NCI-H2171 treated with DMSO at 0.1 percent for 48 hours (cell line): ENCODE results near the gene SLC66A2.
"Not testable (repeated sequence)": the region's sequence is repeated elsewhere in the genome, so short reads cannot be mapped to it uniquely, and the experiment has no call there.

ENCODE experiments used
- DNase-seq: peaks from one replicate; lab custom pipeline; 2025; lab: John Stamatoyannopoulos, UW

SLC66A2 gene

DNA sequence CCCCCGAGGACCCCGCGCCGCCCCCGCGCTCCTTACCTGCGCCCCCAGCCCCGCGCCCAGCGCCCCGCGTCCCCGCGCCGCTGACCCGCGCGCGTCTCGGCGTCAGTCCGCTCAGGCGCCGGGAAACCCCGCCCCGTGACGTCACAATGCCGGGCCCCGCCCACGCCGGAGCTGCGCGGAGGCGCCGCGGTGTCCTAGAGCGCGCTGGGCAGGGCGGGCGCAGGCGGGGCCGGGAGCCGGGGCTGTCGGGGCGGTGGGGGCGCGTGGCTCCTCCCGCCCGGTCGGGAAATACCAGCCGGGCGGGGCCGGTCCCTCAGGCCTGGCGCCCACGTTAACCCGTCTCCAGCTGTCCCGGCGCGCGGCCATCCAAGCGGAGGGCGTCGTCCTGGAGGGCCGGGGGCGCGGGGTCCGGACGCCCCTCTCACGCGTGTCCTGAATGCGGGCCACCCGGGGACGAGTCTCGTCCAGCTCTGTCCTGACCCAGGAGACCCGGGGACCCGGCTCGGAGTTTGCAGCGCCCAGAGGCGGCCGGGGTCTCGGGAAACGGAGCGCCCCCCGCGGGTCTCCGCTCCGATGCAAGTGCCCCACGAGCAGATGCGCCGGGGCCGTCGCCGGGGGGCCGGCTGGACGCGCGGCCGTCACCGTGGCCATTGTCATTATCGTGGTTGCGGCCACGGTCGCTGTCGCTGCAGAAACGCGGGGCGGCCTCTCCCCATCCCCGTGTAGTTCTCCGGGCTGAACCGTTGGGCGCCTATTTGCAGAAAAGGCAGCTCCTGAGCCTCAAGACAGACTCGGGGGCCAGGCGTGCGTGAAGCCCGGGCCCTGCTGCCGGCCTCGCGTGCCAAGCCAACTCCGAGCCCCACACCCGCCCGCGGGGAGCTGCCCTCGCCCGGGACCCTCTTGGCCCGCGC, at the start of gene SLC66A2:
SLC66A2 (minus strand) TSS at position 109 of the 911 bp plus-strand sequence. CDS start 727 bp downstream, outside the sequence.
- DNase-seq = peak; percentile 53

GRCh38 chr18:80000877-80001276, 49.4 kb upstream of the SLC66A2 start:
- no peak for DNase-seq

DNA sequence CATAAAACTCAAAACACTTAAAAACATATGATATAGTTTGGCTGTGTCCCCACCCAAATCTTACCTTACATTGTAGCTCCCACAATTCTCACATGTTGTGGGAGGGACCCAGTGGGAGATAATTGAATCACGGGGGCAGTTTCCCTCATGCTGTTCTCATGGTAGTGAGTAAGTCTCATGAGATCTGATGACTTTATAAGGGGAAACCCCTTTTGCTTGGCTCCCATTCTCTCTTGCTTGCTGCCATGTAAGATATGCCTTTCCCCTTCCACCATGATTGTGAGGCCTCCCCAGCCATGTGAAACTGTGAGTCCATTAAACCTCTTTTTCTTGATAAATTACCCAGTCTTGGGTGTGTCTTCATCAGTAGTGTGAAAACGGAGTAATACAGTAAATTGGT, 48.2 kb upstream of the SLC66A2 start:
- not testable (repeated sequence) for DNase-seq

- no peak for DNase-seq
Measured at GRCh38 chr18:79991494-79991893, 40.0 kb upstream of the SLC66A2 start.

GRCh38 chr18:79989195-79989497, 37.7 kb upstream of the SLC66A2 start:
- DNase-seq = no peak

DNA sequence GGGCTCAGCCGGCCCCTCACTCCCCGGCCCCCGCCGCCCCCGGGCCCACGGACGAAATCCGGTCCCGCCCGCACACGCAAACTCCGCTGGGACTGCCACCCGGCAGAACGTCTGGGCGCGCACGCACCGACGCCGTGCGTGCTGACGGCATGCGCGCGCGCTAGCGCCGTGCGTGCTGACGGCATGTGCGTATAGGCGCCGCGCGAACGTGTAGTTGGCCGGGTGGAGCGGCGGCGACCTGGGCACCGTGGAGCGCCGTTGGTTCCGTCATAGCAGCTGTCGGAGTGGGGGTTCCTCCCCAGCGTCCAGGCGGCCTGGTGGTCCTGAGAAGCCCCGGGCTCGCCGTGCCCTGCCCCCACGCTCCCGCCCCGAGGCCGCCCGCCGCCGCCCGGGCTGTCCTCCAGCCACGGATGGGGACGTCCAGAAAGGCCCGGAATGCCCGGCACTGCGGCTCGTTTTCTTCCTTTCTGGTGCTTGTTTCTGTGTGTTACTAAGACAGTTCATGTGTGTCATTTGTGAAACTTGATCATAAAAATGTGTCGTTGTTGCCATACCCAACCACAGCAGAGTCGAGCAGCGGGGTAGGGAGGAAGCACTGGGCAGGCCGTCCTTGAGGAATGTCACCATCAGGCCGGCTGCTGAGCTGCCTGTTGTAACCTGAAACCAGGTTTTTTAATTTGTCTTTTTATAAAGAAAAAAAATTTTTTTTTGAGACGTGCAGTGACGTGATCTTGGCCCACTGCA, 37.2 kb upstream of the SLC66A2 start, which contains the start of gene TXNL4A:
TXNL4A (minus strand) TSS at position 113 of the 744 bp plus-strand sequence. CDS start 171 bp downstream, outside the sequence.
- DNase-seq = peak; percentile 63

GRCh38 chr18:79988071-79988450, 36.6 kb upstream of the SLC66A2 start:
- peak; percentile 49 for DNase-seq

- no peak for DNase-seq
Measured at GRCh38 chr18:79987566-79987965, 36.1 kb upstream of the SLC66A2 start.

GRCh38 chr18:79986726-79987125, 35.3 kb upstream of the SLC66A2 start:
- no peak for DNase-seq

DNA sequence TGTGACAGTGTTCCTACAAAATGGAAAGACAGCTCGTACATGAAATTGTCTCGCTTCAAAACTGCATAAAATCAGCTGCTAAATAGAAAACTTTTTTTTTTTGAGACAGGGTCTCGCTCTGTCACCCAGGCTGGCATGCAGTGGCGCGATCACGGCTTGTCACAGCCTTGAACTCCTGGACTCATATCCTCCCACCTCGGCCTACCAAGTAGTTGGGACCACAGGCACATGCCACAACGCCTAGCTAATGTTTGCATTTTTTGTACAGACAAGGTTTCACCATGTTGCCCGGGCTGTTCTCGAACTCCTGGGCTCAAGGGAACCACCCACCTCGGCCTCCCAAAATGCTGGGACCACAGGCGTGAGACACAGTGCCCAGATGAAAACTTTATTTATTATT, 33.7 kb upstream of the SLC66A2 start:
- DNase-seq = no peak

DNA sequence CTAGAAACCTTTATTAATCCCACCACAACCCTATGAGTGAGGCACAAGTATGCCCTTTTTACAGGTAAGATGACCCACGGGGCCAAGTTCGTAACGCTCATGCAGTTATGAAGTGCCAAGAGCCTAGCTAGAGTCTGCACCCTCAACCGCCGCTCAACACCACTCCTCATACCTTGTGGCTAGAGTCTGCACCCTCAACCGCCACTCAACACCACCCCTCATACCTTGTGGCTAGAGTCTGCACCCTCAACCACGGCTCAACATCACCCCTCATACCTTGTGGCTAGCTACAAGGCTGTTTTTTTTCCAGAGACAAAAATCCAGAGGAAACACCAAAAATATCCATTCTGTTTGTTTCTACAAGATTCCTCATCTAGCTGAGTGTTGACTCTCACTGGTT, 32.3 kb upstream of the SLC66A2 start:
- no peak for DNase-seq

DNA sequence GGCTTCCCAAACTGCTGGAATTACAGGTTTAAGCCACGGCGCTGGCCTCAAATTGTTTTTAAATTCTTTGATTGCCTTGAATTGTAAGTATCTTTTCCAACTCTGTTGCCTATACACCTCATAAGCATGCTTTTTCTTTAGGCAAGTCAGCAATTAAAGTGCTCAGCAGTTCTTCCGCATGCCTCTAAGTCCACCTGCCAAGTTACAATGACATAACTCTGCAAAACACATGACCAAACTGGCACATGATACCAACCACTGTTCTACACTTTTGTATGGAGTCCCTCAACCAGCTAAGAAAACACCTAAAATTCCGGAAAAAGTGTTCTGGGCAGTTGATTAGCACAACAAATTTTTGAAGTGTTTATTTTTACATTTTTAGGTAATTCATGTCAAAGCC, 31.8 kb upstream of the SLC66A2 start:
- DNase-seq = no peak

GRCh38 chr18:79982736-79983135, 31.3 kb upstream of the SLC66A2 start:
- DNase-seq = no peak

DNA sequence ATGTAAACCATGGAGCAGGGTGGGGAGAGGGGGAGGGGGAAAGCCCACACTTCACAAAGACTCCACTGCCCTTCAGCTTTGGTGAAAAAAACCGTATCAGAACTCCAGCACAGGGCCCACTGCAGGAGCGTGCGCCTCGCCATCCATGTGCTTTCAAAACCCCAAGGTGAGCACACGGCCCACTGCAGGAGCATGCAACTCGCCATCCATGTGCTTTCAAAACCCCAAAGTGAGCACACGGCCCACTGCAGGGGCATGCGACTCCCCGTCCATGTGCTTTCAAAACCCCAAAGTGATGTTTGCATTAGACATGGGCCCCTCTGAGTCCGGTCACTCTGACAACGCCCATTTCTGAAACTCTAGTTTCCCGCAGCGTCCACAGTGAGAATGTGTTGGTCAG, 29.1 kb upstream of the SLC66A2 start:
- no peak for DNase-seq

DNA sequence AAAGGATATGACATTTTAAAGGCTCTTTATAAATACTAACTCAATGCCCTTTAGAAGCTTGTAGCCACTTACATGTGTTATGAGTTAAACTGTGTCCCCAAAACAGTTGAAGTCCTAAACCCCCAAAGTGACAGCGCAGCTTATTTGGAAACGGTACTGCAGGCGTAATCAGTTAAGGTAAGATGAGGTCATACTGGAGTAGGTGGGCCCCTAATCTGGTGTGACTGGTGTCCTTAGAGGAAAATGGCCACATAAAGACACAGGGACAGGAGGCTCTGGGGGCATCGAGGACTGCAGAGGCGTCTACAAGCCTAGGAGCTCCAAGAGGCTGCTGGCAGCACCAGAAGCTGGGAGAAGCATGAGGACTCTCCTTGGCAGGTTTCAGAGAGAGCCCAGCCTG, 28.4 kb upstream of the SLC66A2 start:
- no peak for DNase-seq

GRCh38 chr18:79975985-79976680, 24.7 kb upstream of the SLC66A2 start:
- no peak for DNase-seq

DNA sequence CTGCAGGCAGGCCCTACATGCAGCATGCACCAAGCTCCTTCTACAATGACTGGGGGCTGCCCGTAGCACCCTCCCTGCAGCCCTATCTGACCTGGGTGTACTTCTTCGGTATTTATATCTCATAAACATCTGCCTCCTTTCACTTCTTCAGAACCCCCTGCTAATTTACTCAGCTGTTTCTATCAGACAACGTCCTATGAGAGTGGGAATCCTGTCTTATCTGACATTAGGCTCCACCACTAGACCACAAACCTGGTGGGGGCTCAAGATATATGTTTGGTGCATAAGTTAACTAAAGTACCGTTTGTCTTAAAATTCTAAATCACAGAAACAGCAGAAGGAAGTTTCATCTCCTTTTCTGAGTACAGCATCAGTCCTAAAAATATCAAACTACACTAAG, 23.6 kb upstream of the SLC66A2 start:
- DNase-seq = no peak

DNA sequence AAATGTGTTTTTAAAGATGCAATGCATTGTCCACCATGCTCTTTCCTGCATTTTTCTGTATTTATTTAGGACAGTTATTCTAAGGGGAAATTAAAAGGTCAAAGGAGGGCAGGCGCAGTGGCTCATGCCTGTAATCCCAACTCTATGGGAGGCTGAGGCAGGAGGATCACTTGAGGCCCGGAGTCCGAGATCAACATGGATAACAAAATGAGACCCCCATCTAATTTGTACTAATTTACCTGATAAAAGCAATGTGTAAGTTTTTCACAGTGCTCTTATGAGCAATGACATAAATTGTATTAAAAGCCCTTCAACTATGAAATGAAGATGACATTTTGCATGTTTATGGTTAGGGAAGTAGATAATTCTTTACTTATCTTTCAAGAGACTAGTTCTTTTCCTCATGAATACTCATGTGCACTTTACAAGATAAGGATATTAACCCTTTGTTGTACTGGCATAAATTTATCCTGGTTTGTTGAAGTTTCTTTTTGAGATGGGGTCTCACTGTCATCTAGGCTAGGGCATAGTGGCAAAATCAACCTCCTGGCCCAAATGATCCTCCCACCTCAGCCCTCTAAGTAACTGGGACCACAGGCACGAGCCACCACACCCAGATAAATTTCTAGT, 22.7 kb upstream of the SLC66A2 start:
- no peak for DNase-seq

DNA sequence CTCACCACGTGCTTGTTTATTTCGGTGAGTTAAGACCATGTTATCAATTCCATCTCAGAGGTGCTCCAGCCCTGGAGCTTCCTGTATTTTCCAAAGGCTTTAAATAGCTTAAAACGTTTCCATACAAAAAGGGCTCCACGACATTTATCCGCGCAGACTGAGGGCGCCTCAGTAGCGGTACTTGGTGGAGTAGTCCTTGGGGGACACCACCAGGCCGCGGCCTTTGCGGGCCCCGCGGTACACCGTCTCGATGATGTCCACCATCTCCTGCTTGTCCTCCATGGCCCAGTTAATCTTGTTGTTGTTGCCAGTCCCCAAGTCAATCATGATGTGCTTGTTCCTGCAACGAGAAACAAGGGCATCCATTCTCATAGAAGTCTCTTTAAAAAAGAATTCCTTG, 22.1 kb upstream of the SLC66A2 start:
- no peak for DNase-seq

- DNase-seq = no peak
Measured at GRCh38 chr18:79972720-79973119, 21.3 kb upstream of the SLC66A2 start.

DNA sequence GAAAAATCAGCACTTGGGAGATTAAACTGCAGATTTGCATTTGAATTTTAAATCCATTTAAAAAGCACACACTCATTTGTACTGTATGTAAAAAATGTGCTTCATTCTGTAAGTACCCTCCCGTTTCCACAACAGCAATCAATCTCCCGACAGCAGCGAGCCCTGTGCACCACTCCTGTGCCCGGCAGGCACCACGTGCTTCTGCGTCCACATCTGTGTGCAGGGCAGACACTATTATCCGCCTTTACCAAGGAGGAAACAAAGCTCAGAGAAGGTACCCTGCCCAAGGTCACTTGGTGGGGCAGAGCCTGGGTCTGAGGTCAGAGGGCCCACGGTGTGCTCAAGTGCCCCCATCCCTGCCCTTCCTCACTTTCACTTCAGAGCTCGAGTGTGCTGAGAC, 20.5 kb upstream of the SLC66A2 start:
- no peak for DNase-seq
